SK-MEL-5 (cell line): Measurements from ENCODE around the gene KIF1A. TPM values are rescaled to one million over a fixed set of nuclear protein-coding genes. Genes with fewer than 3 reads are reported as not detected.

ENCODE experiments used
- DNase-seq: peaks from one replicate; pipeline ENCODE4 v3.0.0-alpha.2; 2016; ENCODE audit warnings: low read depth, low spot score
- in situ Hi-C: cut with HindIII; loops from 2 replicates; pipeline ENCODE4 v1.10.0; 2016; ENCODE audit warnings: low sequenced_read_pairs, high pct_unique_total_duplicates, low pct_unique_long_range_greater_than_20kb
- total RNA-seq: library from RNA; depleted of rRNA; stranded (reverse); fragments of >200 nt; shearing (Covaris generic); gene quantifications from 2 replicates; pipeline ENCODE4 v1.2.3, GENCODE V29; 2014

Gene KIF1A
- total RNA-seq, 1 experiment from 2014 or later: 0.50 TPM

DNA sequence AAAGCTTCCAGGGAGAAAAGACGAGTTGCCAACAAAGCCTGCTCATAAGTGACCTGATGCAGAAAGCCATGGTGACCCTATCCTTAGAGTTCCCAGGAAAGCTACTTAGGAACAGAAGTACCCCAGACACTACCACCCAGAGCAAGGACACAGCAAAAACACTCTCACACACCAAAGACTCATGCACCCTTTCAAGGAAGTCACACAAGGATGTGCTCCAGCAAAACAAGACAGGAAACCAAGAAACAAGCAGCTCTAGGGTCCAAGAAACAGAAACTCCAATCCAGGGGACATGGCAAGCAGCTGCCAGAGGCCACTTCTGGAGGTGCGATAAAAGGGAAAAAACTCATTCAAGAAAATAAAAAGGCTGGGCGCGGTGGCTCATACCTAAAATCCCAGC is 5.7 kb downstream of the KIF1A start:
- in situ Hi-C loops: no loop called here
- no peak for DNase-seq

GRCh38 chr2:240813231-240813921 is 6.6 kb downstream of the KIF1A start:
- no peak for DNase-seq
- in situ Hi-C loops: no loop called here

GRCh38 chr2:240812721-240813120 is 7.3 kb downstream of the KIF1A start:
- no peak for DNase-seq
- in situ Hi-C loops: no loop called here

DNA sequence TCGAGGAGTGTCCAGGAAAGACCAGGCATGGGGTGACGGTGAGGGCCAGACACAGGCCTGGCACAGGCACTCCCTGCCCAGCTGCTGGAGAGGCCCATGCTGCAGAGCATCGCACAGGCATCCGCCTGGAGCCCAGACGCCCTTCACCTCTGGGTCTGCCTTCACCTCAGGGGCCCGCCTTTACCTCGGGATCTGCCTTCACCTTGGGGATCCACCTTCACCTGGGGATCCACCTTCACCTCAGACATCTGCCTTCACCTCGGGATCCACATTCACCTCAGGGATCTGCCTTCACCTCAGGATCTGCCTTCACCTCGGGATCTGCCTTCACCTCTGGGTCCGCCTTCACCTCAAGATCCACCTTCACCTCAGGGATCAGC is 7.7 kb downstream of the KIF1A start:
- in situ Hi-C loops: no loop called here
- DNase-seq: no peak

GRCh38 chr2:240811346-240812300 is 8.4 kb downstream of the KIF1A start:
- no peak for DNase-seq
- in situ Hi-C loops: no loop called here

GRCh38 chr2:240810621-240811020 is 9.4 kb downstream of the KIF1A start:
- in situ Hi-C loops: no loop called here
- no peak for DNase-seq

DNA sequence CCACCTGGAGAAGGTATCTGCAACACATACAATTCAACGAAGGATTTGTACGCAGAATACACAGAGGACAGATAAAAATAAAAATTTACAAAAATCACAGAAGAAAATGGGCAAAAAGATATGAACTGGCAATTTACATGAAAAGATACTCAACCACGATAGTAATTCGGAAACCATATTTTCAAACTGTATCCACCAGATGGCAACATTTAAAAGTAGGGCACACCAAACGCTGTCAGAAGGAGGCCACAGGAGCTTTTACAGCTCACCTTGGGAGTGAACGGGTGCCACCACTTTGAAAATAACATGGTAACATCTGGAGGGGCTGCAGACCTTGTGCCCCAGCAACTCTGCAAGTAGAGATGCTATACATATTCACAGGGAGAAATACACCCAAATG is 9.8 kb downstream of the KIF1A start:
- in situ Hi-C loops: no loop called here
- peak; percentile 38 for DNase-seq

- in situ Hi-C loops: no loop called here
- no peak for DNase-seq
Observed at GRCh38 chr2:240809276-240809675, 10.7 kb downstream of the KIF1A start.

GRCh38 chr2:240806459-240806858 is 13.6 kb downstream of the KIF1A start:
- in situ Hi-C loops: no loop called here

DNA sequence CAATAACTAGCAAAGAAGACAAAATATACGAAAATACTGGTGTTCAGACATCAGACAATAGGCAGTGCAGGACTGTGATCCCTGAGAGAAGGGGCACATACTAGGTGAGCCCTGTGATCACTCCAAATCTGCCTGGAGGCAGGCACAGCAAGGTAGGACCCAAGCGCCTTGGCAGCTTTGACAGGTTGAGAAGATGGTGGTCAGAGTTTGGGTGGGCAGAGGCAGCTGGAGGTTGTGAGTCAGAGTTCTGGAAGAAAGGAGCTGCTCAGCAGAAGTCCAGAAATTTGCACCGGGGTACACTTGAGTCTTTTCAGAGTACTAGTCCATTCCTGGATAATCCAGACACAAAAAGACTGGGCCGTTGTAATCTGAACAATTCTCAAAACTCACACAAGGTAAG is 14.0 kb downstream of the KIF1A start:
- no peak for DNase-seq
- in situ Hi-C loops: no loop called here

More at GRCh38 chr2:240806459-240806858, 13.6 kb downstream of the KIF1A start:
- no peak for DNase-seq

GRCh38 chr2:240803191-240803590 is 16.8 kb downstream of the KIF1A start:
- DNase-seq: no peak
- in situ Hi-C loops: no loop called here

DNA sequence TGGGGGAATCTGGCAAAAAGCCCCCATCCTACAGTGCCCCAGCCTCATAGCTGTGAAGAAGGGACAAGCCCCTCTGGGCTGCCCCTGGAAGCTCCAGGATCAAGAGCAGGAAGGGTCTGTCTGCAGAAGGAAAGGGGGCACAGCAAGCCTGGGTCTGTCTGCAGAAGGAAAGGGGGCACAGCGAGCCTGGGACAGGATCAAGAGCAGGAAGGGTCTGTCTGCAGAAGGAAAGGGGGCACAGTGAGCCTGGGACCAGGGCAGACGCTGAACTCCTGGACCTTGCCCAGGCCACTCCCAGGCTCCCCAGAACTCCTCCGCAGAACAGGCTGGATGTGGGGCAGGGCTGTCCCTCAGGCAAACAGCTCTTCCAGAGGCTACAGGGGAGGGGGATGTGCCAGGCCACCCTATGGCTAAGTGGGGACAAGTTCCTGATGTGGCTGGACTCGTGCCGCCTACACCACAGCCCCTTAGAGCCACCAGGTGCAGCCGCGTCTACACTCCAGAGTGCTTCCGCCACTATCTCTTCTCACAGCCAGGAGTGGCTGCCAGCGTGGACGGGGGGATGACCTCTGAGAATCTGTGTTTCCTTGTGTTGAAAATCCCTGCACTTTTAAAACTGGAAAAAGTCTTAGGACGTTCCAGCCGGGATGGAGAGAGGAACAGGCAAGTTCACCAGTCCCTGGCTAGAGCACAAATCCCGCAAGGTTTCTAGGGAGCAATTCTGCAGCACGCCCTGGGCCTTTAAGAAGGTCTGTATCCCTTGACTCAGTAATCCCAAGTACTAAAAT is 20.8 kb downstream of the KIF1A start:
- in situ Hi-C loops: no loop called here
- no peak for DNase-seq

DNA sequence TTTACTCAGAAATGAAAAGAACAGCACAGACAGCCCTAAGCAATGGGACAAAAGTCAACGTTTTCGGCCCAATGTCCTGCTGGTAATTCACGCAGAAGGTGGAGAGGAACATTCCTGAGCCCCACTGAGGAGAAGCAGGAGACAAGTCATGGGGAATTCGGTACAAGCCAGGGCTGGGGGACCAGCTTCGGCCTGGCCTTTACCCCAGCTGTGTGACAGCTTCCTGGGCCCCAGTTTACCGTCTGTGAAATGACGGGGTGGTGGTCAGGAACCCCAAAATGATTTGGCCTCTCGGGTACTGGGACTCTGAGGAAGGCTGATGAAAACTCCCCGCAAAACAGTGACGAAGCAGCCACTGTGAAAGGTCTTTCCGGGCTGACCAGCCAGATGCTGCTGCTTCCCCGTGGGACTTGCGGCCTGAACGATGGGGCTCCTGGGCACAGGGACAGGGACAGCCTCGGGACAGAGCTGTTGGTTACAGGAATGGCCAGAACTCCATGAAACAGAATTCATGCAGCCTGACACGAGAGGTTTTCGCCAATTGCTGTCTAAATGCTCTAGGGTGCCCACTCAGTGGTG is 21.6 kb downstream of the KIF1A start:
- in situ Hi-C loops: no loop called here
- DNase-seq: no peak

DNA sequence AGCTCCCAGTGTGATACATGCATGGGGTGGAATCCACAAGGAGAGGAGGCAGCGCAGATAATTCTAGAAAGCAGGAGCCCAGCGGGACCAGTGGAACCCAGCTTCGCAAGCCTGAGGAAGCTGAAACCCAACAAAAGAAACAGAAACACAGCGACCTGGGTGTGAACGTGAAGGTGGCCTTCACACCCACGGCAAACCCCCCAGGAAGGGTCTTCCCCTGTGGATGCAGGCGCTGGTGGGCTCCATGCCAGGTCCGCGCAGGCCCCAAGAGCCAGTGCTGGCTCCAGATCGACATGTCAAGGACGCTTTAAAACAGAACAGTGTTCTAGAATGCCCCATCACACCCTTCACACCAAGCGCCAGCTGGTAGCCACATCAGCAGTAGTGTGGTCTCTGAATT is 22.1 kb downstream of the KIF1A start:
- no peak for DNase-seq
- in situ Hi-C loops: no loop called here

DNA sequence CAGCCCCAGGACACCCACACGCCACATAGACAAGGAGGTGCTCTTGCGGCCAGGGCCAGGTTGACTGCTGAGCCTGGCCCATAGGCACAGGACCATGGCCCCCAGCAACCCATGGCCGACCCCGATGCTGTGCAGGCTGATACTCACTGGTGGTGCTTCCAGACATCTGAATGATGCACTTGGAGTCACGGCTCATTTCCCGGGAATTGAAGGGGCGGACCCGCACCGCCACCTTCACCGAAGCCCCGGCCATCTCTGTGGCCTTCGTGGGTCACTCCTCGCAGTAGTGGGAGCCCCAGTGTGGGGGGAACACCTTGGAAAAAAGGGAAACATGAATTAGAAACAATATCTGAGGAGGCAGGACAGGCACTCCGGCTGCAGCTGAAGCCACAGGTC is 22.5 kb downstream of the KIF1A start:
- in situ Hi-C loops: no loop called here
- DNase-seq: no peak

DNA sequence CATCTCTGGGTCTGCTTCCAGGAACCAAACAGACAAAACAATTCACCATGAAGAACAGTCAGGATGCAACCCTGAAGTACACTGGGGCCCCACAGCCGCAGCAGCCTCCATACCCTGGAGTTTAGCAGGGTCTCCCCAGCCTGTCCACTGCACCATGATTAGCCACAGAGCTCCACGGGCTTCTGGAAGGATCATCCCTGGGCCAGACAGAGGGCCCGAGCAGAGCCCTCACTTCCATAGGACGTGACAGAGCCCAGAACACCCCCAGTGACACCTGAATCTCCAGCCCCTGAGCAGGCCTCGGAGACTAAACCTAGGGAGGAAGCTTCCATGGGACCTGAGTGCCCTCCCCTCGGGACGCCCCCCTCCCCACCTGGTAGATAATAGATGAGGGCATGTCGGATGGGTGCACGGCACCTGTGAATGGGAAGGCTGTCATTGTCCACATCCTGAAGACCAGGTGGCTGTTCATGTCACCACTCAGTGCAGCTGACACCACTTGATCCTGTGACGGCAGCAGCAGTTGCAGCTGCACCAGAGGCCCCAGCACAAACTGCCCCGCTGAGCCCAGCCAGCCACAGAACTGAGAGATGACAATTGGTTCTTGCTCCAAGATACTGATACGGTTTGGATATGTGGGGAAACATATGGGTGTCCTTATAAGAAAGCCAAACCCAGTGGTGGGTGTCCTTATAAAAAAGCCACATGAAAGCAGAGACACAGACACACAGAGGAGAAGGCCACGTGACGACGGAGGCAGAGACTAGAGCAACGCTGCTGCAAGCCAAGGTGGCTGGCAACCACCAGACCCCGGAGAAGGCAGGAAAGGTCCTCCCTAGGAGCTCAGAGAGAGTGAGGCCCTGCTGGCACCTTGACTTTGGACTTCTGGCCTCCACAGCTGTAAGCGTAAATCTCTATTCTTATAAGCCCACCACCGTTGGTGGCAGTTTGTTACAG is 23.2 kb downstream of the KIF1A start:
- in situ Hi-C loops: no loop called here
- DNase-seq: no peak
